HuH-7 (cell line): ENCODE measurements around the gene MEF2D.

Experiments used
- DNase-seq: peaks from one replicate; pipeline ENCODE4 v3.0.0; 2011; ENCODE audit warnings: low spot score

MEF2D gene

GRCh38 chr1:156425943-156426342 lies 74.6 kb downstream of the MEF2D start:
- DNase-seq: no peak

DNA sequence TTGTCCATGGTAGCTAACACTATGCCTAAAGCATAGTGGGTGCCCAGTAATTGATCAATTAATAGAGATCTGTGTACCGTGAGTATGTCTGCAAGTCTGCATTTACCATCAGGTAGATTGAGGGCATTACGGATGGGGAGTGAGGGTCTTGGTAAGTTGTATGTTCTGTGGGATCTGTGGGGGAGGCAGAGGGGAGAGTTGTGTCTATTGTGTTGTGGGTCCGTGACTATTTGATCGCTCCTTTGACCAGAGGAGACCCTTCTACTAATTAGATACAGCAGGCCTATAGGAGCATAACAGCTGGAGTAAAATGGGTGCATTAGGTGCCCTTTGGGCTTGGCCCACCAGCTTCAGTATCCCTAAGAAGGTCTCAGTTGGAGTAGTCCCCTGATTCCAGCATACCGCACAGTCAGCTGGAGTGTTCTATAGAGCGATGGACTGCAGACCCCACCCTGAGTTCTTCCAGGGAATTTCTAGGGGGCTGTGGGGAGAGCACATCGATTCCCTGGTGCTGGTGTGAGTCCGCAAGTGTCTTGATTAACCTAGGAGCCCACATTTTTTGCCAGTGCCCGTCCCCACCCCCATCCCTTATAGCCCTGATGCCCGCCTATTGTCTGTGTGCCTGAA lies 75.7 kb downstream of the MEF2D start:
- no peak for DNase-seq

- DNase-seq: no peak
These were observed 76.9 kb downstream of the MEF2D start for GRCh38 chr1:156423422-156424352.

GRCh38 chr1:156422602-156423091 lies 77.9 kb downstream of the MEF2D start:
- no peak for DNase-seq

- DNase-seq: no peak
These were observed 78.5 kb downstream of the MEF2D start for GRCh38 chr1:156421939-156422601.

DNA sequence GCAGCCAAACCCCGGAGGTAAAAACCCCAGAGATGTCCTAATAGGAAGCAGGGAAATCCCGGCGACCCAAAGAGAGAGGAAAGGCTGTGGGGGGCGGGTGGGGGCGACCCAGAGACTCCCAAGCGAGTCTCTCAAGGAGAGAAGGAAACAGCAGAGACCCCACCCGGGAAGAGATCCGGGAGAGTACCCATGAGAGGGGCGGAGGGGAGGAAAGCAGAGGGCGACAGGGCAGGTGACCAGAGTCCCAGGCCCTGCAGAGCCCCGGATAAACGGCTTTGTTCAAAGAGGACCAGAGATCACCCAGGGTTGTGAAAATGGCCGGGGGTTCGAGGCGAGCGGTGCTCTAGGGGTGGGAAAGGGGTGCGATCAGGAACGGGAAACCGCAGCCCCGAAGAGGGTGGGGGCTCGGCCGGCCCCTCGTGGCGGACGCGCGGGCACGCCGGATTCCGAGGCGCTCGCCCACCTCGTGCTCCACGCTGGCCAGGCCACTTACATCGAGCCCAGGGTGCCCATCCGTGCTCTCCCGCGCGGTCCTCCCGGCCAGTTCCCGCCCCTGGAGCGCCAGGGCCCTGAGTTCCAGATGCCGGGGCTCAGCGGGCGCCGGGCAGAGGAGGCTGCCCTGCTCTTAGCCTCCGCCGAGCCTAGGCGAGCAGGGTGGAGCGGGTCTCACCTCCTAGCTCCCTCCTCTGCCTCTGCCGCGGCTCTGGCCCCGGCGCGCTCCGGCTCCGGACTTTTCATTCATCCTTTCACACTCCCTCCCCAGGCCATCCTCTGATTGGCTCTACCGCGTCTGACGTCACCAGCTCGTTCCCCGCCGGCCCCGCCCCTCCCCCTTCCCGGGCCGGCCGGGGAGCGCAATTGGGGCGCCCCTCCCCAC lies 79.3 kb downstream of the MEF2D start:
- DNase-seq: peak; percentile 95

- DNase-seq: no peak
These were observed 80.1 kb downstream of the MEF2D start for GRCh38 chr1:156420205-156421061.

DNA sequence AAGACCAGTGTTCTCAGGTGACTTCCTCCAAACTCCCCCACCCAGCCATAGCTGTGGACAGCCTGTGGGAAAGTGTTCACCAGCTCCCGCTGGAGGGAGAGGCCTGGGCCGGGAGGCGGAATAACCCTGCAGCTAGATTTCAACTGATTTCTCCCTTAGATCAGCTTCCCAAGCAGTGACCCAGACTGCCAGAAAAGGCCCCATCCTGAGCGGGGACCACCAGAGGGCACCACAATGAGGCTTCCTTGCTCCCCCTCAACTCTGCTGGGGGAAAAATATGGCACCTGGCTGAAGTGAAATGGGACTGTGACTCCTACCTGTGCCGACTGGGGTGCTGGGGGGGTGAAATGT lies 80.7 kb downstream of the MEF2D start:
- no peak for DNase-seq

DNA sequence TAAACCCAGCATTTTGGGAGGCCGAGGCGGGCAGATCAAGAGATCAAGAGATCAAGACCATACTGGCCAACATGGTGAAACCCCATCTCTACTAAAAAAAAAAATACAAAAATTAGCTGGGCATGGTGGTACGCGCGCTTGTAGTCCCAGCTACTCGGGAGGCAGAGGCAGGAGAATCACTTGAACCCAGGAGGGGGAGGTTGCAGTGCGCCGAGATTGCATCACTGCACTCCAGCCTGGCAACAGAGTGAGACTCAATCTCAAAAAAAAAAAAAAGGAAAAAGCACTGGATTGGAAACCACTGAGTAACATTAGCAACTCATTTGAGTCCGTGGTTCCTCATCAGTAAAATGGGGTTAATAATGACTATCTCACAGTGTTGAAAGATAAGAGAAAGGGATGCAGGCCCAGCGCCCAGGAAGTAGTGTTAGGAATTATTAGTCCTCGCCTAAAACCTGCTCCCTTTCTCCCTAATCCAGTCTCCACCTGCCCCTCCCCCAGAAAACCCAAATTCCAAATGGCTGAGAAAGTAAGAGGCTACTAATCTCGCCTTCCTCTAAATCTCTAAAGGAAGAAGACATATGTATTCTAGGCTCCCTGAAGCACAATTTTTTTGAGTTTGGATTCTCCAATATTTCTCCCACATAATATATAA lies 82.0 kb downstream of the MEF2D start:
- no peak for DNase-seq

GRCh38 chr1:156417401-156418020 lies 83.1 kb downstream of the MEF2D start:
- DNase-seq: no peak

DNA sequence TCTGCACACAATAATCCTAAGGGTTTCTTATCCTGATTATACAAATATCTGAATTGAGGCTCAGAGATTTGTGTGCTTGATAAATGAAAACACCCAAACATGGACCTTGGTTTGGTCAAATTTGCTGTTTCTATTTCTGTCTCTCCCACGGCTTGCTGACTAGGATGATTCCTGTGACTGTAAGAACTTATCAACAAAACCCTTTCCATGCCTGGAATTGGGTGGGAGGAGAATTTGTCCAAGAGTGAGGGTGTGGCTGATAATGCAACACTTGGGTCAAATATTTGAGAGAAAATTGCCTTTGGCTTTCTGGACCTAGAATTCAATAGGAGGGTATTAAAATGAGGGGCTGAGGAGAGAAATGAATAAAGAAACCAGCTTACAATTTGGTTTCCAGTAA lies 83.6 kb downstream of the MEF2D start:
- no peak for DNase-seq

DNA sequence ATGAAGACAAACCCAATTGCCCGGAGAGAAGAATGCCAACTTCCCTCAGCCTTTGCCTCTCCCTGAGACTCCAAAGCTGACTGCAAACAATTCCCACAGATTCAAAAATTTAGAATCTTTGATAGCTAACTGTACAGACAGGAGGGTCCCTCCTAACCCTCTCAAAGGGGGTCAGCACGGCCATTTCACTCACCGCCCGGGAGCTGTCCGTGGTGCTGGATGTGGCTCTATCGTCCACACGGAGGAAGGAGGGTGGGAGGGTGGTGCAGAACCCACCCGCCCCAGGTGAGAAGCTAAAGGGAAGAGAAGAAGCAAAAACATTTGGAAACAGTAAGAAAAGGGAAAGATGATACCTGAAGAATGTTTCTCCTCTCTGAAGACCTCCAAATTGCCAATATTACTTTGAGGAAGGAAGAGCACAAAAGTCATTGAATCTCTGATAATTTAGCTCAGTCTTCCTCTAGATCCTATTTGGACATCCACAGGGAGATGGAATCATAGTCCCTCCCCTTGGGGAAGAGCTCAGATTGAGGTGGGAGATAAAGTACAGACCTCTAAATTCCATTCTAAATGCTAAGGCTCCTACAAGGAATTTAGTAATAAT lies 86.0 kb downstream of the MEF2D start:
- peak; percentile 73 for DNase-seq
